CD4-positive, alpha-beta T cell (primary cell): ENCODE results near the gene HELZ. TPM values are rescaled to one million over a fixed set of nuclear protein-coding genes. Genes with fewer than 3 reads are reported as not detected.

Experiments
- ATAC-seq: fragments of 200-7000 bp; cut with Tn5 transposase; one replicate; pipeline ENCODE4 v1.10.0; 2022; ENCODE audit warnings: mild to moderate bottlenecking; ENCODE audit not compliant: poor library complexity
- CTCF ChIA-PET: fragments of 350-600 bp; sonication (Branson Sonifier 250); formaldehyde crosslinking; loops from one replicate; lab custom pipeline; 2021; ENCODE audit warnings: antibody characterized with exemption, inconsistent platforms; lab: Charles Lee
- POLR2A ChIA-PET: fragments of 350-600 bp; sonication (Branson Sonifier 250); formaldehyde crosslinking; loops from one replicate; lab custom pipeline; 2021; ENCODE audit warnings: antibody characterized with exemption, inconsistent platforms; lab: Charles Lee
- DNase-seq, 14 experiments: peaks; one replicate each; pipeline ENCODE4 v3.0.0-alpha.2; 2013 to 2020; ENCODE audit warnings: mixed read lengths in 2 of 14
- H3K27ac ChIP-seq, 2 donors: one replicate each; pipeline versions ENCODE4 v1.5.1 to v1.7.0; 2013; ENCODE audit warnings: low read length in 2 of 2, low read depth in 1 of 2, mild to moderate bottlenecking in 1 of 2
- H3K27me3 ChIP-seq, 2 experiments: 1 replicate in 1 of 2; 2 replicates in 1 of 2; pipeline versions ENCODE4 v1.6.1 to v1.7.0; 2013; ENCODE audit warnings: low read length in 2 of 2, control low read depth in 1 of 2, mild to moderate bottlenecking in 1 of 2, moderate library complexity in 1 of 2; ENCODE audit not compliant: insufficient read depth in 2 of 2, control insufficient read depth in 1 of 2
- H3K36me3 ChIP-seq: one replicate; pipeline ENCODE4 v1.6.1; 2013; ENCODE audit warnings: low read length, control low read depth; ENCODE audit not compliant: insufficient read depth
- H3K4me1 ChIP-seq: one replicate; pipeline ENCODE4 v1.6.1; 2013; ENCODE audit warnings: low read length, control low read depth; ENCODE audit not compliant: insufficient read depth
- H3K4me3 ChIP-seq: one replicate; pipeline ENCODE4 v1.5.1; 2013; ENCODE audit warnings: mild to moderate bottlenecking, low read length, moderate library complexity
- H3K9me3 ChIP-seq, 2 experiments: 1 replicate in 1 of 2; 2 replicates in 1 of 2; pipeline versions ENCODE4 v1.6.1 to v1.7.0; 2013; ENCODE audit warnings: low read length in 2 of 2, mild to moderate bottlenecking in 2 of 2, control low read depth in 1 of 2, moderate library complexity in 1 of 2; ENCODE audit not compliant: control insufficient read depth in 1 of 2, insufficient read depth in 1 of 2
- H3K27ac Mint-ChIP-seq: one replicate; pipeline ENCODE4 v1.8.0; 2020; ENCODE audit warnings: mixed read lengths
- H3K27me3 Mint-ChIP-seq: one replicate; pipeline ENCODE4 v1.8.0; 2021; ENCODE audit warnings: mixed read lengths
- H3K36me3 Mint-ChIP-seq: one replicate; pipeline ENCODE4 v1.8.0; 2021; ENCODE audit warnings: low read depth, mixed read lengths
- H3K4me1 Mint-ChIP-seq: one replicate; pipeline ENCODE4 v1.8.0; 2021; ENCODE audit warnings: low read depth, mixed read lengths
- H3K4me3 Mint-ChIP-seq: one replicate; pipeline ENCODE4 v1.8.0; 2020; ENCODE audit warnings: mild to moderate bottlenecking, mixed read lengths
- H3K9me3 Mint-ChIP-seq: one replicate; pipeline ENCODE4 v1.8.0; 2020; ENCODE audit warnings: mixed read lengths
- CTCF ChIP-seq: fragments of 200-600 bp; IDR thresholded peaks from one replicate; pipeline ENCODE4 v1.8.0; 2022; ENCODE audit warnings: antibody characterized with exemption, mild to moderate bottlenecking
- intact Hi-C, 2 experiments: fragments of 100-400 bp; cut with DNase I in 1 of 2; cut with micrococcal nuclease in 1 of 2; formaldehyde crosslinking; loops; one replicate each; pipeline versions ENCODE4 v1.15.1 to v1.9.0; 2023 to 2025; cut with DNase I, micrococcal nuclease
- total RNA-seq, 174 experiments: library from RNA in 2 of 174; stranded (reverse) in 2 of 174; gene quantifications; one replicate each; pipeline ENCODE4 v1.2.3 and lab custom pipeline; 2021 to 2026

HELZ gene
- total RNA-seq, 2 experiments from 2014 or later = 94.8 to 107 TPM

GRCh38 chr17:67111327-67111726 lies 133.7 kb downstream of the HELZ start:
- Histone ChIP-seq H3K36me3 (peaks cover 86% of the 10 kb centered on the region), H3K27ac (no peak overlapping the region), H3K9me3 (peaks cover 0 to under 1% of the 10 kb centered on the region in 2 experiments), H3K27me3 (no peaks in the 10 kb centered on the region), H3K4me3 (no peak overlapping the region), H3K4me1 (no peaks in the 10 kb centered on the region)
- peaks cover 15% of the 10 kb centered on the region for H3K4me1 Mint-ChIP-seq
- DNase-seq (no peak), ATAC-seq (no peak)
- peaks cover 97% of the 10 kb centered on the region for H3K36me3 Mint-ChIP-seq
- intact Hi-C loops = no loop called here
- TF ChIP-seq CTCF = no peak
- H3K9me3 Mint-ChIP-seq = peaks cover 4% of the 10 kb centered on the region
- no peak overlapping the region for H3K4me3 Mint-ChIP-seq
- no peak overlapping the region for H3K27ac Mint-ChIP-seq
- H3K27me3 Mint-ChIP-seq = no peaks in the 10 kb centered on the region
- POLR2A ChIA-PET = no interaction called here
- CTCF ChIA-PET = no interaction called here

GRCh38 chr17:67110619-67111018 lies 134.4 kb downstream of the HELZ start:
- DNase-seq (no peak), ATAC-seq (no peak)
- Mint-ChIP-seq H3K27ac (no peak overlapping the region), H3K9me3 (no peaks in the 10 kb centered on the region), H3K4me1 (peaks cover 18% of the 10 kb centered on the region), H3K4me3 (no peak overlapping the region), H3K27me3 (no peaks in the 10 kb centered on the region), H3K36me3 (peaks cover 96% of the 10 kb centered on the region)
- Histone ChIP-seq H3K4me3 (no peak overlapping the region), H3K27me3 (no peaks in the 10 kb centered on the region), H3K27ac (no peak overlapping the region), H3K4me1 (no peaks in the 10 kb centered on the region), H3K9me3 (no peaks in the 10 kb centered on the region), H3K36me3 (peaks cover 81% of the 10 kb centered on the region)
- ChIA-PET CTCF (no interaction called here), POLR2A (no interaction called here)
- intact Hi-C loops = no loop called here
- TF ChIP-seq CTCF = no peak

- Mint-ChIP-seq H3K4me3 (no peak overlapping the region), H3K9me3 (no peaks in the 10 kb centered on the region), H3K27me3 (no peaks in the 10 kb centered on the region), H3K4me1 (peaks cover 17% of the 10 kb centered on the region), H3K27ac (no peak overlapping the region), H3K36me3 (peaks cover 96% of the 10 kb centered on the region)
- no peak for TF ChIP-seq CTCF
- CTCF ChIA-PET = interaction anchor here (0.8 kb wide), 1 partner anchor 27 kb away, joined by 3 read pairs; no protein-coding TSS in a partner anchor
- no peak overlapping the region for H3K27ac ChIP-seq
- H3K9me3 ChIP-seq = no peaks in the 10 kb centered on the region
- intact Hi-C loops = no loop called here
- H3K4me1 ChIP-seq = no peaks in the 10 kb centered on the region
- DNase-seq (no peak), ATAC-seq (no peak)
- no peaks in the 10 kb centered on the region for H3K27me3 ChIP-seq
- peaks cover 70% of the 10 kb centered on the region for H3K36me3 ChIP-seq
- POLR2A ChIA-PET = no interaction called here
- no peak overlapping the region for H3K4me3 ChIP-seq
Observed at GRCh38 chr17:67109111-67109510, 135.9 kb downstream of the HELZ start.
